Tibial artery (tissue), 4 donors: Measurements from ENCODE around the gene IQGAP2.

ENCODE experiments used
- DNase-seq, 2 donors: peaks; one replicate each; pipeline ENCODE4 v3.0.0-alpha.2; 2019
- H3K27ac ChIP-seq, 2 donors: fragments of 200-600 bp; sonication (generic) in 1 of 2; 1 replicate in 1 of 2; 2 replicates in 1 of 2; pipeline ENCODE4 v1.5.1; 2018 to 2019; ENCODE audit warnings: mild to moderate bottlenecking in 1 of 2
- H3K27me3 ChIP-seq, 2 donors: fragments of 200-600 bp; sonication (generic) in 1 of 2; one replicate each; pipeline versions ENCODE4 v1.5.1 to v1.6.0; 2016 to 2019
- H3K36me3 ChIP-seq, 3 donors: fragments of 200-600 bp; sonication (generic) in 2 of 3; one replicate each; pipeline ENCODE4 v1.5.1; 2016 to 2019; ENCODE audit warnings: mild to moderate bottlenecking in 2 of 3
- H3K4me1 ChIP-seq, 4 donors: fragments of 200-600 bp; sonication (generic) in 2 of 4; 1 replicate in 3 of 4; 2 replicates in 1 of 4; pipeline ENCODE4 v1.5.1; 2016 to 2019
- H3K4me3 ChIP-seq, 2 donors: fragments of 200-600 bp; sonication (generic) in 1 of 2; 1 replicate in 1 of 2; 2 replicates in 1 of 2; pipeline ENCODE4 v1.5.1; 2018 to 2019; ENCODE audit warnings: mild to moderate bottlenecking in 2 of 2
- H3K9me3 ChIP-seq, 3 donors: fragments of 200-600 bp; sonication (generic) in 1 of 3; one replicate each; pipeline ENCODE4 v1.5.1; 2016 to 2019
- CTCF ChIP-seq, 2 experiments: fragments of 200-600 bp in 1 of 2; fragments of 450-650 bp in 1 of 2; IDR thresholded peaks; one replicate each; pipeline ENCODE4 v1.5.1; 2017 to 2019; ENCODE audit warnings: antibody characterized with exemption in 2 of 2, mild to moderate bottlenecking in 1 of 2, moderate library complexity in 1 of 2
- intact Hi-C: fragments of 100-400 bp; cut with DNase I; formaldehyde crosslinking; loops from one replicate; pipeline ENCODE4 v1.15.0; 2023; ENCODE audit warnings: low total_unique reads

Gene IQGAP2

GRCh38 chr5:76462097-76462667, 59.1 kb downstream of the IQGAP2 start:
- intact Hi-C loops, result no loop called here
- Histone ChIP-seq H3K27ac (no peak overlapping the region), H3K4me1 (no peaks in the 10 kb centered on the region), H3K4me3 (no peak overlapping the region), H3K9me3 (no peaks in the 10 kb centered on the region), H3K27me3 (no peaks in the 10 kb centered on the region), H3K36me3 (no peaks in the 10 kb centered on the region)
- TF ChIP-seq CTCF (IDR thresholded peaks at IDR 0.05), result no peak
- no peak for DNase-seq

GRCh38 chr5:76467216-76467615, 64.1 kb downstream of the IQGAP2 start:
- Histone ChIP-seq H3K4me1 (no peaks in the 10 kb centered on the region), H3K27me3 (no peaks in the 10 kb centered on the region)
- intact Hi-C loops, result no loop called here

GRCh38 chr5:76468635-76469425, 65.7 kb downstream of the IQGAP2 start:
- H3K4me1 ChIP-seq, result no peaks in the 10 kb centered on the region
- no peak for DNase-seq
- H3K27ac ChIP-seq, result no peak overlapping the region
- no peaks in the 10 kb centered on the region for H3K9me3 ChIP-seq
- H3K4me3 ChIP-seq, result no peak overlapping the region
- intact Hi-C loops, result no loop called here
- H3K27me3 ChIP-seq, result no peaks in the 10 kb centered on the region
- no peaks in the 10 kb centered on the region for H3K36me3 ChIP-seq
- no peak for TF ChIP-seq CTCF (IDR thresholded peaks at IDR 0.05)

More at GRCh38 chr5:76467216-76467615, 64.1 kb downstream of the IQGAP2 start:
- no peak for TF ChIP-seq CTCF (IDR thresholded peaks at IDR 0.05)
- H3K36me3 ChIP-seq, result no peaks in the 10 kb centered on the region
- no peak overlapping the region for H3K4me3 ChIP-seq
- H3K9me3 ChIP-seq, result no peaks in the 10 kb centered on the region
- no peak for DNase-seq
- H3K27ac ChIP-seq, result no peak overlapping the region

- Histone ChIP-seq H3K36me3 (no peaks in the 10 kb centered on the region), H3K4me3 (no peak overlapping the region), H3K27me3 (no peaks in the 10 kb centered on the region), H3K9me3 (no peaks in the 10 kb centered on the region), H3K4me1 (no peaks in the 10 kb centered on the region), H3K27ac (no peak overlapping the region)
- TF ChIP-seq CTCF (IDR thresholded peaks at IDR 0.05), result no peak
- no peak for DNase-seq
- intact Hi-C loops, result no loop called here
These were observed 66.7 kb downstream of the IQGAP2 start for GRCh38 chr5:76469656-76470290.

GRCh38 chr5:76470976-76471375, 67.9 kb downstream of the IQGAP2 start:
- H3K27ac ChIP-seq, result no peak overlapping the region
- H3K36me3 ChIP-seq, result no peaks in the 10 kb centered on the region
- no peaks in the 10 kb centered on the region for H3K27me3 ChIP-seq
- H3K4me3 ChIP-seq, result no peak overlapping the region
- H3K4me1 ChIP-seq, result no peaks in the 10 kb centered on the region
- no peaks in the 10 kb centered on the region for H3K9me3 ChIP-seq
- DNase-seq, result no peak
- TF ChIP-seq CTCF (IDR thresholded peaks at IDR 0.05), result no peak
- intact Hi-C loops, result no loop called here
